H1 (cell line): Measurements from ENCODE around the gene PRODH2. TPM values are rescaled to one million over a fixed set of nuclear protein-coding genes. Genes with fewer than 3 reads are reported as not detected.
A peak's percentile ranks its signal among the peaks of the same experiment; 100 is the strongest.

Source experiments
- CTCF ChIA-PET: fragments of 300-600 bp; sonication (Branson Sonifier 250); formaldehyde crosslinking; loops from one replicate; lab custom pipeline; 2021; ENCODE audit not compliant: partially characterized antibody; lab: Charles Lee
- POLR2A ChIA-PET: fragments of 300-600 bp; sonication (Branson Sonifier 250); formaldehyde crosslinking; loops from one replicate; lab custom pipeline; 2021; ENCODE audit warnings: inconsistent platforms; ENCODE audit not compliant: partially characterized antibody; lab: Charles Lee
- DNase-seq, 2 experiments: peaks; one replicate each; pipeline versions ENCODE4 v3.0.0 to v3.0.0-alpha.2; 2010 to 2022; ENCODE audit warnings: low spot score in 2 of 2, low read depth in 1 of 2, mixed read lengths in 1 of 2
- FAIRE-seq: peaks from 2 replicates; lab custom pipeline; 2011; peaks lifted over from hg19 to GRCh38; lab: Jason Lieb, UNC
- H2AFZ ChIP-seq: 2 replicates; pipeline ENCODE4 v1.8.1; 2012; ENCODE audit warnings: low read length, inconsistent platforms
- H2AK5ac ChIP-seq: 2 replicates; pipeline ENCODE4 v1.6.1; 2013; ENCODE audit warnings: low read depth, low read length
- H2BK120ac ChIP-seq: replicated peaks from 2 replicates; pipeline ENCODE3; 2013; ENCODE audit warnings: low read depth, low read length, inconsistent platforms
- H2BK12ac ChIP-seq: 2 replicates; pipeline ENCODE4 v1.6.1; 2013; ENCODE audit warnings: low read depth, low read length
- H2BK15ac ChIP-seq: 2 replicates; pipeline ENCODE4 v1.6.1; 2013; ENCODE audit warnings: low read length
- H2BK20ac ChIP-seq: 2 replicates; pipeline ENCODE4 v1.6.1; 2013; ENCODE audit warnings: low read length
- H2BK5ac ChIP-seq: 2 replicates; pipeline ENCODE4 v1.6.1; 2013; ENCODE audit warnings: low read depth, low read length
- H3K14ac ChIP-seq: 2 replicates; pipeline ENCODE4 v1.6.1; 2013; ENCODE audit warnings: inconsistent platforms; ENCODE audit not compliant: insufficient read length
- H3K18ac ChIP-seq: 2 replicates; pipeline ENCODE4 v1.6.1; 2013; ENCODE audit warnings: low read length; ENCODE audit errors: extremely low read depth
- H3K23ac ChIP-seq: 2 replicates; pipeline ENCODE4 v1.6.1; 2013; ENCODE audit warnings: inconsistent platforms; ENCODE audit not compliant: insufficient read length
- H3K23me2 ChIP-seq: 2 replicates; pipeline ENCODE4 v1.6.1; 2013; ENCODE audit warnings: low read depth, low read length
- H3K27ac ChIP-seq: 2 replicates; pipeline ENCODE4 v1.6.1; 2011; ENCODE audit warnings: low read depth, low read length, inconsistent platforms
- H3K27me3 ChIP-seq, 4 experiments: replicated peaks in 1 of 4; 1 replicate in 1 of 4; 2 replicates in 3 of 4; pipeline versions ENCODE4 v1.6.1 to v1.8.1; 2011 to 2013; ENCODE audit warnings: low read length in 3 of 4, mild to moderate bottlenecking in 3 of 4, inconsistent platforms in 2 of 4, mixed read lengths in 2 of 4, moderate library complexity in 1 of 4; ENCODE audit not compliant: control insufficient read depth in 3 of 4, insufficient read depth in 3 of 4; ENCODE audit errors: extremely low read depth in 1 of 4
- H3K36me3 ChIP-seq, 4 experiments: 2 replicates each; pipeline versions ENCODE4 v1.6.1 to v1.8.1; 2011 to 2013; ENCODE audit warnings: mild to moderate bottlenecking in 4 of 4, low read length in 3 of 4, moderate library complexity in 2 of 4, control low read depth in 1 of 4, inconsistent platforms in 1 of 4; ENCODE audit not compliant: insufficient read depth in 4 of 4, control insufficient read depth in 2 of 4
- H3K4ac ChIP-seq: replicated peaks from 2 replicates; pipeline ENCODE3; 2013; ENCODE audit warnings: low read length, low read depth, mixed read lengths, inconsistent platforms; ENCODE audit not compliant: insufficient read length
- H3K4me1 ChIP-seq, 4 experiments: replicated peaks in 1 of 4; 1 replicate in 1 of 4; 2 replicates in 3 of 4; pipeline versions ENCODE4 v1.6.1 to v1.8.1; 2011 to 2013; ENCODE audit warnings: low read length in 3 of 4, inconsistent platforms in 2 of 4, mixed read lengths in 1 of 4; ENCODE audit not compliant: insufficient read depth in 4 of 4, control insufficient read depth in 3 of 4
- H3K4me2 ChIP-seq, 2 experiments: 2 replicates each; pipeline versions ENCODE4 v1.6.1 to v1.8.1; 2011 to 2013; ENCODE audit warnings: low read depth in 2 of 2, low read length in 2 of 2, control low read depth in 1 of 2, inconsistent platforms in 1 of 2, mild to moderate bottlenecking in 1 of 2; ENCODE audit not compliant: insufficient read depth in 1 of 2
- H3K4me3 ChIP-seq, 4 experiments: fragments of 200-600, 300-600 bp in 1 of 4; sonication (generic), shearing (Covaris generic), sonication (Bioruptor Twin) in 1 of 4; 2 replicates each; pipeline versions ENCODE4 v1.5.1 to v1.8.1; 2011 to 2016; ENCODE audit warnings: low read length in 4 of 4, low read depth in 3 of 4, control low read depth in 2 of 4, inconsistent platforms in 2 of 4, mild to moderate bottlenecking in 2 of 4, mixed read lengths in 1 of 4, moderate library complexity in 1 of 4; ENCODE audit not compliant: insufficient read depth in 2 of 4; ENCODE audit errors: extremely low read depth in 1 of 4
- H3K56ac ChIP-seq: replicated peaks from 2 replicates; pipeline ENCODE3; 2013; ENCODE audit warnings: low read depth, mild to moderate bottlenecking, mixed read lengths, low read length, inconsistent platforms; ENCODE audit not compliant: insufficient read length
- H3K79me1 ChIP-seq: 2 replicates; pipeline ENCODE4 v1.6.1; 2013; ENCODE audit warnings: low read depth, low read length, control low read depth
- H3K79me2 ChIP-seq, 2 experiments: 2 replicates each; pipeline versions ENCODE4 v1.6.1 to v1.8.1; 2012 to 2013; ENCODE audit warnings: low read length in 2 of 2, mild to moderate bottlenecking in 2 of 2, inconsistent platforms in 1 of 2; ENCODE audit not compliant: insufficient read depth in 2 of 2, control insufficient read depth in 1 of 2
- H3K9ac ChIP-seq, 4 experiments: replicated peaks in 1 of 4; 1 replicate in 1 of 4; 2 replicates in 3 of 4; pipeline versions ENCODE4 v1.6.1 to v1.8.1; 2011 to 2013; ENCODE audit warnings: low read depth in 3 of 4, low read length in 3 of 4, control low read depth in 2 of 4, mild to moderate bottlenecking in 2 of 4, moderate library complexity in 2 of 4, inconsistent platforms in 1 of 4; ENCODE audit errors: extremely low read depth in 1 of 4
- H3K9me3 ChIP-seq, 2 experiments: 2 replicates each; pipeline versions ENCODE4 v1.6.1 to v1.8.1; 2012 to 2013; ENCODE audit warnings: mild to moderate bottlenecking in 2 of 2, moderate library complexity in 2 of 2, control low read depth in 1 of 2, inconsistent platforms in 1 of 2, low read depth in 1 of 2, low read length in 1 of 2, mixed read lengths in 1 of 2; ENCODE audit not compliant: insufficient read depth in 2 of 2
- H4K20me1 ChIP-seq, 2 experiments: replicated peaks in 1 of 2; 2 replicates each; pipeline versions ENCODE3 to v1.8.1; 2011 to 2013; ENCODE audit warnings: inconsistent platforms in 2 of 2, low read length in 2 of 2, mild to moderate bottlenecking in 1 of 2; ENCODE audit not compliant: insufficient read depth in 2 of 2, control insufficient read depth in 1 of 2
- H4K5ac ChIP-seq: 2 replicates; pipeline ENCODE4 v1.6.1; 2013; ENCODE audit warnings: low read length, low read depth, mixed read lengths, inconsistent platforms; ENCODE audit not compliant: insufficient read length
- H4K8ac ChIP-seq: 2 replicates; pipeline ENCODE4 v1.8.0; 2013; ENCODE audit warnings: mild to moderate bottlenecking, moderate library complexity, low read length, inconsistent platforms; ENCODE audit not compliant: insufficient read depth; ENCODE audit errors: extremely low read depth
- H4K91ac ChIP-seq: replicated peaks from 2 replicates; pipeline ENCODE3; 2013; ENCODE audit warnings: low read length, mixed read lengths, inconsistent platforms; ENCODE audit not compliant: insufficient read length
- CBX5 ChIP-seq: fragments of 300-800, 300-1000 bp; sonication (generic); IDR thresholded peaks from 2 replicates; pipeline ENCODE4 v1.7.1; 2016; ENCODE audit warnings: antibody characterized with exemption, low read length, low read depth
- CBX8 ChIP-seq: fragments of 300-800, 300-1000 bp; sonication (generic); IDR thresholded peaks from 2 replicates; pipeline ENCODE4 v1.7.1; 2016; ENCODE audit warnings: low read depth, low read length, borderline replicate concordance
- GABPA ChIP-seq: IDR thresholded peaks from 2 replicates; pipeline ENCODE4 v1.6.1; 2011; ENCODE audit warnings: mild to moderate bottlenecking, low read length, moderate library complexity, borderline replicate concordance; ENCODE audit not compliant: insufficient read depth
- HDAC6 ChIP-seq: IDR thresholded peaks from one replicate; pipeline ENCODE4 v1.7.1; 2012; ENCODE audit warnings: low read depth, mild to moderate bottlenecking, inconsistent platforms, low read length, moderate library complexity
- KDM4A ChIP-seq: IDR thresholded peaks from one replicate; pipeline ENCODE4 v1.7.1; 2012; ENCODE audit warnings: low read depth, mild to moderate bottlenecking, moderate library complexity, low read length, inconsistent platforms; ENCODE audit not compliant: severe bottlenecking
- RXRA ChIP-seq: IDR thresholded peaks from 2 replicates; pipeline ENCODE4 v1.6.1; 2011; ENCODE audit warnings: low read depth, mild to moderate bottlenecking, low read length, moderate library complexity; ENCODE audit not compliant: insufficient read depth
- TEAD4 ChIP-seq: IDR thresholded peaks from 2 replicates; pipeline ENCODE4 v1.6.1; 2012; ENCODE audit warnings: low read depth, low read length, inconsistent platforms, mixed read lengths
- WGBS, 2 experiments: shearing (Covaris generic) in 1 of 2; methylation state at CpG; one replicate each; pipeline versions ENCODE4 v1.1.6 to v1.1.7; 2013 to 2015; ENCODE audit warnings: low lambda C conversion rate in 2 of 2, mixed read lengths in 2 of 2, inconsistent platforms in 1 of 2, low coverage in 1 of 2, missing lambda C conversion rate in 1 of 2; ENCODE audit not compliant: insufficient replicate concordance in 2 of 2, insufficient coverage in 1 of 2, insufficient read length in 1 of 2; ENCODE audit errors: extremely low coverage in 1 of 2, missing lambda C conversion rate in 1 of 2; 5-methylcytosine and 5-hydroxymethylcytosine counted together
- polyA plus RNA-seq, 7 experiments: library from polyadenylated mRNA; depleted of rRNA in 3 of 7; stranded (reverse) in 5 of 7; unstranded in 2 of 7; fragments of >200 nt in 5 of 7; fragments of 200-250 nt in 2 of 7; gene quantifications; 1 replicate in 5 of 7; 2 replicates in 1 of 7; 4 replicates in 1 of 7; pipeline versions ENCODE4 v1.2.1 to v1.2.3, GENCODE V29; 2011 to 2013; ENCODE audit warnings: missing spikeins in 2 of 7, mixed read lengths in 2 of 7
- total RNA-seq: library from RNA; stranded (reverse); fragmentation: NEBNext Ultra II Directional; extraction: Animal tissue kit (Norgen Biotek cat#: 25700); gene quantifications from 2 replicates; pipeline ENCODE4 v1.2.1, GENCODE V29; 2021
- TF ChIP-seq, protein P1 (sequence below), 3 experiments: IDR thresholded peaks; 1 replicate in 2 of 3; 2 replicates in 1 of 3; pipeline versions ENCODE4 v1.5.1 to v1.6.1; 2011; ENCODE audit warnings: low read length in 3 of 3, mild to moderate bottlenecking in 3 of 3, inconsistent platforms in 2 of 3, low read depth in 1 of 3, moderate library complexity in 1 of 3; ENCODE audit not compliant: insufficient read depth in 1 of 3; ENCODE audit errors: control extremely low read depth in 1 of 3
- TF ChIP-seq, protein P2 (sequence below): IDR thresholded peaks from 2 replicates; pipeline ENCODE4 v1.6.1; 2012; ENCODE audit warnings: inconsistent platforms

The PRODH2 gene
- total and polyA plus RNA-seq, 2 of the 8 experiments (the other 6 are each of a cell fraction or from before 2014, with no cell fraction given): not detected

DNA sequence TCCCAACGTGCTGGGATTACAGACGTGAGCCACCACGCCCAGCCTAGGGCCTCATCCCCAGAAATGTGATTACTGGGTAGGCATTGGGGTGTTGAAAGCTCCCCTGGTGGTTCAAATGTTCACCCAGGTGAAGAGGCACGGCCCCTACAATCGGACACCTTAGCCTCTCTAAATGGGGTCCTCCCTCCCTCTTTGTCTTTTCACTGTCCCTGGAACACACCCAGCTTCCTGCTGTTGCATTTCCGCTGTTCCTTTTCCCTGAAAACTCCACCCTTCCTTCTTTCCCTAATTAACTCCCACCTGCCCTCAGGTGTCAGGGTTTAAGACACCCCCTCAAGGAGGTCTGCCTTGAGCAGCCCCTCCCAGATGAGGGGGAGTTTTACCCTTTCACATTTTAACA lies 3.6 kb upstream of the PRODH2 start:
- no peak overlapping the region for H3K14ac ChIP-seq
- peaks cover 0 to 4% (median 1%) of the 10 kb centered on the region in 4 experiments; a peak in 4 of 7 replicates for H3K4me1 ChIP-seq
- H3K9me3 ChIP-seq: no peaks in the 10 kb centered on the region
- no peak overlapping the region for H3K4me3 ChIP-seq
- no peak overlapping the region for H3K56ac ChIP-seq
- peak overlapping the region; percentile 16; the same call in 1 of the 2 replicates for H2BK5ac ChIP-seq
- WGBS, 2 experiments: 54% methylated on average over 6 of the region's 6 CpGs; no CpG with 5 or more reads in 1 of the 2 experiments
- DNase-seq: peak in 1 of 2 experiments; percentile 31
- ChIA-PET POLR2A (interaction anchor here (0.7 to 1.3 kb wide), 6 partner anchors 10 to 126 kb away, joined by 3 to 5 read pairs (median 4); partner anchors contain the start of gene HSPB6), CTCF (interaction anchor here (1.1 to 2.0 kb wide), 3 partner anchors 32 to 123 kb away, joined by 3 to 6 read pairs (median 4); no protein-coding TSS in a partner anchor)
- no peak overlapping the region; the same call in 1 of the 2 replicates for H3K18ac ChIP-seq
- H4K5ac ChIP-seq: no peak overlapping the region
- no peak overlapping the region for H2BK15ac ChIP-seq
- 0 out of 2 replicates have a peak overlapping the region, but pooled peaks have one; percentile 60 for H2BK12ac ChIP-seq
- no peak overlapping the region for H3K27ac ChIP-seq
- peak overlapping the region in 1 of 2 experiments; percentile 1; a peak in 2 of 4 replicates for H3K4me2 ChIP-seq
- no peak overlapping the region for H2AFZ ChIP-seq
- H3K23me2 ChIP-seq: no peaks in the 10 kb centered on the region
- H3K36me3 ChIP-seq: no peaks in the 10 kb centered on the region
- H4K91ac ChIP-seq: no peak overlapping the region
- H3K79me1 ChIP-seq: no peaks in the 10 kb centered on the region
- no peak overlapping the region for H4K8ac ChIP-seq
- FAIRE-seq: no peak
- no peak overlapping the region for H2BK20ac ChIP-seq
- H3K23ac ChIP-seq: no peak overlapping the region
- H3K9ac ChIP-seq: no peak overlapping the region
- H2AK5ac ChIP-seq: no peak overlapping the region
- H4K20me1 ChIP-seq: no peaks in the 10 kb centered on the region
- H3K4ac ChIP-seq: no peak overlapping the region
- no peaks in the 10 kb centered on the region for H3K27me3 ChIP-seq
- H2BK120ac ChIP-seq: no peak overlapping the region
- no peaks in the 10 kb centered on the region for H3K79me2 ChIP-seq
- no peak for TF ChIP-seq CBX8
- TF ChIP-seq TEAD4: no peak
- TF ChIP-seq CBX5: no peak
- TF ChIP-seq KDM4A: no peak
- no peak for TF ChIP-seq GABPA
- TF ChIP-seq RXRA: no peak
- TF ChIP-seq, protein P1, sequence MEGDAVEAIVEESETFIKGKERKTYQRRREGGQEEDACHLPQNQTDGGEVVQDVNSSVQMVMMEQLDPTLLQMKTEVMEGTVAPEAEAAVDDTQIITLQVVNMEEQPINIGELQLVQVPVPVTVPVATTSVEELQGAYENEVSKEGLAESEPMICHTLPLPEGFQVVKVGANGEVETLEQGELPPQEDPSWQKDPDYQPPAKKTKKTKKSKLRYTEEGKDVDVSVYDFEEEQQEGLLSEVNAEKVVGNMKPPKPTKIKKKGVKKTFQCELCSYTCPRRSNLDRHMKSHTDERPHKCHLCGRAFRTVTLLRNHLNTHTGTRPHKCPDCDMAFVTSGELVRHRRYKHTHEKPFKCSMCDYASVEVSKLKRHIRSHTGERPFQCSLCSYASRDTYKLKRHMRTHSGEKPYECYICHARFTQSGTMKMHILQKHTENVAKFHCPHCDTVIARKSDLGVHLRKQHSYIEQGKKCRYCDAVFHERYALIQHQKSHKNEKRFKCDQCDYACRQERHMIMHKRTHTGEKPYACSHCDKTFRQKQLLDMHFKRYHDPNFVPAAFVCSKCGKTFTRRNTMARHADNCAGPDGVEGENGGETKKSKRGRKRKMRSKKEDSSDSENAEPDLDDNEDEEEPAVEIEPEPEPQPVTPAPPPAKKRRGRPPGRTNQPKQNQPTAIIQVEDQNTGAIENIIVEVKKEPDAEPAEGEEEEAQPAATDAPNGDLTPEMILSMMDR (IDR thresholded peaks at IDR 0.05; ENCODE audit: control extremely low read depth in 1 of 3, insufficient read depth in 1 of 3, low read depth in 1 of 3, low read length in 3 of 3): no peak
- TF ChIP-seq, protein P2, sequence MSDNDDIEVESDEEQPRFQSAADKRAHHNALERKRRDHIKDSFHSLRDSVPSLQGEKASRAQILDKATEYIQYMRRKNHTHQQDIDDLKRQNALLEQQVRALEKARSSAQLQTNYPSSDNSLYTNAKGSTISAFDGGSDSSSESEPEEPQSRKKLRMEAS: no peak
- no peak for TF ChIP-seq HDAC6
